SW480 (cell line): ENCODE data around the gene CCDC47.
A peak's percentile ranks its signal among the peaks of the same experiment; 100 is the strongest.

Experiments
- DNase-seq: peaks from one replicate; pipeline ENCODE4 v3.0.0-alpha.2; 2016; ENCODE audit warnings: low spot score

Gene CCDC47

GRCh38 chr17:63698381-63698885 lies 75.0 kb downstream of the CCDC47 start:
- DNase-seq, result no peak

GRCh38 chr17:63697341-63698286 lies 75.8 kb downstream of the CCDC47 start:
- DNase-seq, result peak; percentile 43

GRCh38 chr17:63696381-63696961 lies 76.9 kb downstream of the CCDC47 start:
- no peak for DNase-seq

DNA sequence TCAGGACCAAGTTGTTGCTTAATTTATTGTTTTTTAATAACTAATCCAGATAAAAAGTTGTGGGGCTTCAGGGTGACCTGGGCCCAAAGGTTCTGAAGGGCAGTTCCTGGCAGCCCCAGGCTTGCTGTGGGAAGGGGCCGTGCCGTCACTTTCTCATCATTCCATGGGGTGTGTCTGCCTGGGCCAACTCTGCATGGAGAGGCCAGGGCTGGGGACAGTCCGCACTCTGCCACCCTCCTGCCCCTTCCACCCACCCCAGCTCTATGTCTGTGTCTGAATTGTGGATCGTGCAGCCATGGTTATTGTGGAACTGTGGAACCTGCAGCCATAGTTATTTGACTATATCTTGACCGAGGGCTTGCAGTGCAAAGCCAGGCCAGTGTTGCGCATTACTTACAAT lies 77.5 kb downstream of the CCDC47 start:
- DNase-seq, result no peak
